Measurements from ENCODE around the gene KCNQ5.
A peak's percentile ranks its signal among the peaks of the same experiment; 100 is the strongest.

Gene KCNQ5

GRCh38 chr6:72755752-72756151 is 133.9 kb downstream of the KCNQ5 start:
- DNase-seq: peak; percentile 10

GRCh38 chr6:72757048-72757447 is 135.2 kb downstream of the KCNQ5 start:
- no peak for DNase-seq

- no peak for DNase-seq
These were observed 136.1 kb downstream of the KCNQ5 start for GRCh38 chr6:72757926-72758325.

GRCh38 chr6:72758901-72759300 is 137.0 kb downstream of the KCNQ5 start:
- DNase-seq: no peak

- DNase-seq: no peak
These were observed 138.4 kb downstream of the KCNQ5 start for GRCh38 chr6:72760114-72760793.

GRCh38 chr6:72761761-72762160 is 139.9 kb downstream of the KCNQ5 start:
- no peak for DNase-seq

GRCh38 chr6:72769459-72770125 is 147.7 kb downstream of the KCNQ5 start:
- DNase-seq: no peak

- no peak for DNase-seq
These were observed 149.1 kb downstream of the KCNQ5 start for GRCh38 chr6:72770959-72771358.

GRCh38 chr6:72776456-72776855 is 154.6 kb downstream of the KCNQ5 start:
- DNase-seq: peak; percentile 41

GRCh38 chr6:72781624-72782023 is 159.8 kb downstream of the KCNQ5 start:
- no peak for DNase-seq

GRCh38 chr6:72783035-72783434 is 161.2 kb downstream of the KCNQ5 start:
- no peak for DNase-seq

- no peak for DNase-seq
These were observed 161.8 kb downstream of the KCNQ5 start for GRCh38 chr6:72783666-72784065.

- no peak for DNase-seq
These were observed 162.2 kb downstream of the KCNQ5 start for GRCh38 chr6:72784071-72784470.

- DNase-seq: no peak
These were observed 162.7 kb downstream of the KCNQ5 start for GRCh38 chr6:72784581-72784980.

- peak; percentile 47 for DNase-seq
These were observed 165.6 kb downstream of the KCNQ5 start for GRCh38 chr6:72787391-72788031.

GRCh38 chr6:72788188-72788587 is 166.3 kb downstream of the KCNQ5 start:
- DNase-seq: no peak

- DNase-seq: no peak
These were observed 167.3 kb downstream of the KCNQ5 start for GRCh38 chr6:72789145-72789544.

- peak; percentile 63 for DNase-seq
These were observed 170.8 kb downstream of the KCNQ5 start for GRCh38 chr6:72792692-72793091.

- DNase-seq: no peak
These were observed 172.0 kb downstream of the KCNQ5 start for GRCh38 chr6:72793641-72794395.

- no peak for DNase-seq
These were observed 176.3 kb downstream of the KCNQ5 start for GRCh38 chr6:72798196-72798595.

GRCh38 chr6:72809746-72810379 is 188.0 kb downstream of the KCNQ5 start:
- no peak for DNase-seq

GRCh38 chr6:72810571-72811280 is 188.9 kb downstream of the KCNQ5 start:
- DNase-seq: no peak
